Motor neuron (in vitro differentiated cells): Measurements from ENCODE around the gene VANGL2. TPM values are rescaled to one million over a fixed set of nuclear protein-coding genes. Genes with fewer than 3 reads are reported as not detected.
A peak's percentile ranks its signal among the peaks of the same experiment; 100 is the strongest.

Experiments
- ATAC-seq, 8 experiments: fragments of 200-7000 bp; cut with Tn5 transposase; replicated peaks in 6 of 8; 2 replicates each; pipeline ENCODE4 v1.8.0; 2021; ENCODE audit warnings: mild to moderate bottlenecking in 8 of 8, moderate library complexity in 8 of 8
- H3K27ac ChIP-seq, 2 donors: fragments of 250-450 bp; sonication (Bioruptor Pico); 2 replicates each; pipeline ENCODE4 v1.9.0; 2021; ENCODE audit warnings: antibody characterized with exemption in 2 of 2, mild to moderate bottlenecking in 2 of 2, moderate library complexity in 1 of 2
- H3K4me1 ChIP-seq, 2 donors: fragments of 250-450 bp; sonication (Bioruptor Pico); replicated peaks in 1 of 2; 2 replicates each; pipeline ENCODE4 v1.6.1; 2021; ENCODE audit warnings: antibody characterized with exemption in 2 of 2, mild to moderate bottlenecking in 2 of 2, moderate library complexity in 1 of 2
- H3K4me3 ChIP-seq, 5 donors: fragments of 250-450 bp; sonication (Bioruptor Pico); 2 replicates each; pipeline ENCODE4 v1.9.0; 2021; ENCODE audit warnings: antibody characterized with exemption in 5 of 5, mild to moderate bottlenecking in 5 of 5, moderate library complexity in 4 of 5
- WGBS, 10 experiments: fragments of 450-650 bp; shearing (Covaris generic); methylation state at CpG; one replicate each; pipeline ENCODE4 v1.0.0; 2022; 5-methylcytosine and 5-hydroxymethylcytosine counted together
- in situ Hi-C, 9 experiments: fragments of 400-800 bp; cut with MboI; loops; one replicate each; pipeline ENCODE4 v1.15.0; 2021; ENCODE audit warnings: low sequenced_read_pairs in 9 of 9, low pct_unique_long_range_greater_than_20kb in 2 of 9; ENCODE audit not compliant: unreplicated experiment in 9 of 9
- total RNA-seq, 8 experiments: library from RNA; unstranded; fragments of 300-600 nt; gene quantifications; 2 replicates each; pipeline versions ENCODE4 v1.2.3 to v1.2.4, GENCODE V29; 2022

VANGL2 gene
- 10 to 100 TPM in 5 of 8 experiments, 1 to 10 TPM in 2, under 1 TPM in 1; 0.46 to 98.3 (median 54.1) TPM for total RNA-seq

DNA sequence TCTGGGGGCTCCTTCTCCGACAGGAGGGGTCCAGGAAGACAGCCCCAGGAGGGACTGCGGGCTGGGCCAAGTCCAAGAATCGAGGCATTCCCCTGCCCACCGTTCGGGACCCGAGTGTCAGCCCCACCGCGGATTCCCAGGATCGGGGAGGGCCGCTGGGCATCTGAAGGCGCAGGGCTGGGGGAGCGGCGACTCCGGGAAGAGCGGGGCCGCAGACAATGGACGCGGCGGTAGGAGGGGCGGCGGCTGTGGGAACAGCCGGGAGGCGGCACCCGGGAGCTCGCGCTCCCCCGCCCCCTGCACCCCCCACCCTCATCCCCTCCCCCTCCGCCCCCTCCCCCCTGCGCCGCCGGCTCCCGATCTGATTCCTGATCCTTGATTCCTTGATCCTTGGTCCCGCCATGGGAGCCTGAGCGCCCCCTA, at the start of gene VANGL2:
Gene VANGL2 (plus strand): TSS at position 342 of the 423 bp plus-strand sequence. CDS start 15,274 bp downstream, outside the sequence.
- Histone ChIP-seq H3K27ac (peak within 1 kb of the TSS; percentile 91 to 98), H3K4me3 (peak within 1 kb of the TSS; percentile 83 to 97 (median 89)), H3K4me1 (peaks cover 31 to 40% of the 10 kb centered on the region in 2 donors)
- in situ Hi-C loops: loop anchor here in 1 of 9 experiments (25.0 kb wide), 1 partner anchor 762 kb away; the partner anchor contains the start of genes PPOX, UFC1 and USP21
- 0% methylated on average over 3 of the region's 34 CpGs; no CpG with 5 or more reads in 9 of the 10 experiments for WGBS, 10 experiments
- ATAC-seq: peak; percentile 67 to 77 (median 72)

DNA sequence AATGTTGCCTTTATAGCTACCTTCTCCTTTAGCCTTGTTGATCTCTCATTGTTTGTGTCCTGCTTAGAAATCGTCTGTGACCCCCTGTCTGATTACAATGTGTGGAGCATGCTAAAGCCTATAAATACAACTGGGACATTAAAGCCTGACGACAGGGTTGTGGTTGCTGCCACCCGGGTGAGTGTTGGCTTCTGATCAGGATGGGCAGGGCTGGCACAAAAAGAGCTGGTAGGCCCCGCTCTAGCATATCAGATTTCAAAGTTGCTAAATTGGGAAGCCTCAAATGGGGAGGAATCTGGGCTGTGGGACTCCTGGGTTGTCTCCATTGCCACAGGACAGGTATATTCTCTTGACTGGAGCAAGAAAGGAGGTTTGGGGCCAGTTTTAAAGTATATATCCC, 48.7 kb upstream of the VANGL2 start:
- in situ Hi-C loops: loop anchor here in 1 of 9 experiments (25.0 kb wide), 1 partner anchor 264 kb away; the partner anchor contains the start of genes IGSF8 and KCNJ9
- Histone ChIP-seq H3K4me1 (no peaks in the 10 kb centered on the region), H3K27ac (no peak overlapping the region), H3K4me3 (no peak overlapping the region)
- 33 to 94% (median 85%) methylated on average over 1 to 4 of the region's 4 CpGs; no CpG with 5 or more reads in 2 of the 10 experiments for WGBS, 10 experiments
- ATAC-seq: no peak

- Histone ChIP-seq H3K27ac (no peak overlapping the region), H3K4me1 (no peaks in the 10 kb centered on the region), H3K4me3 (no peak overlapping the region)
- in situ Hi-C loops: loop anchor here in 1 of 9 experiments (25.0 kb wide), 1 partner anchor 265 kb away; the partner anchor contains the start of genes IGSF8 and KCNJ9
- WGBS, 10 experiments: 75 to 100% (median 93%) methylated on average over 4 to 8 of the region's 8 CpGs; no CpG with 5 or more reads in 3 of the 10 experiments
- ATAC-seq: no peak
These were observed 47.8 kb upstream of the VANGL2 start for GRCh38 chr1:160352555-160352954.

- Histone ChIP-seq H3K4me1 (no peaks in the 10 kb centered on the region), H3K4me3 (no peak overlapping the region), H3K27ac (no peak overlapping the region)
- WGBS, 10 experiments: 83 to 100% (median 96%) methylated on average over 1 to 2 of the region's 2 CpGs; no CpG with 5 or more reads in 4 of the 10 experiments
- peak in 3 of 8 experiments; percentile 68 to 89 (median 82) for ATAC-seq
- in situ Hi-C loops: loop anchor here in 1 of 9 experiments (25.0 kb wide), 1 partner anchor 266 kb away; the partner anchor contains the start of genes IGSF8 and KCNJ9
These were observed 47.1 kb upstream of the VANGL2 start for GRCh38 chr1:160353223-160353622.

GRCh38 chr1:160354388-160354985, 45.9 kb upstream of the VANGL2 start:
- 82 to 100% (median 98%) methylated on average over 1 to 5 of the region's 5 CpGs; no CpG with 5 or more reads in 2 of the 10 experiments for WGBS, 10 experiments
- peak; percentile 35 to 77 (median 60) for ATAC-seq
- in situ Hi-C loops: loop anchor here in 1 of 9 experiments (25.0 kb wide), 1 partner anchor 267 kb away; the partner anchor contains the start of genes IGSF8 and KCNJ9

GRCh38 chr1:160357286-160358002, 42.9 kb upstream of the VANGL2 start:
- in situ Hi-C loops: loop anchor here in 1 of 9 experiments (25.0 kb wide), 1 partner anchor 270 kb away; the partner anchor contains the start of genes IGSF8 and KCNJ9
- no peak for ATAC-seq
- 50 to 94% (median 86%) methylated on average over 1 to 6 of the region's 7 CpGs; no CpG with 5 or more reads in 2 of the 10 experiments for WGBS, 10 experiments

More at GRCh38 chr1:160354388-160354985, 45.9 kb upstream of the VANGL2 start:
- Histone ChIP-seq H3K27ac (no peak overlapping the region), H3K4me1 (no peaks in the 10 kb centered on the region), H3K4me3 (no peak overlapping the region)

GRCh38 chr1:160358073-160358472, 42.3 kb upstream of the VANGL2 start:
- WGBS, 10 experiments: 57 to 100% (median 88%) methylated on average over 1 to 4 of the region's 4 CpGs; no CpG with 5 or more reads in 2 of the 10 experiments
- H3K4me3 ChIP-seq: no peak overlapping the region
- ATAC-seq: no peak
- in situ Hi-C loops: loop anchor here in 1 of 9 experiments (25.0 kb wide), 1 partner anchor 271 kb away; the partner anchor contains the start of genes IGSF8 and KCNJ9
- H3K4me1 ChIP-seq: peaks cover 23 to 24% of the 10 kb centered on the region in 2 donors
- H3K27ac ChIP-seq: no peak overlapping the region

More at GRCh38 chr1:160357286-160358002, 42.9 kb upstream of the VANGL2 start:
- H3K27ac ChIP-seq: no peak overlapping the region
- peaks cover 16 to 17% of the 10 kb centered on the region in 2 donors for H3K4me1 ChIP-seq
- no peak overlapping the region for H3K4me3 ChIP-seq

DNA sequence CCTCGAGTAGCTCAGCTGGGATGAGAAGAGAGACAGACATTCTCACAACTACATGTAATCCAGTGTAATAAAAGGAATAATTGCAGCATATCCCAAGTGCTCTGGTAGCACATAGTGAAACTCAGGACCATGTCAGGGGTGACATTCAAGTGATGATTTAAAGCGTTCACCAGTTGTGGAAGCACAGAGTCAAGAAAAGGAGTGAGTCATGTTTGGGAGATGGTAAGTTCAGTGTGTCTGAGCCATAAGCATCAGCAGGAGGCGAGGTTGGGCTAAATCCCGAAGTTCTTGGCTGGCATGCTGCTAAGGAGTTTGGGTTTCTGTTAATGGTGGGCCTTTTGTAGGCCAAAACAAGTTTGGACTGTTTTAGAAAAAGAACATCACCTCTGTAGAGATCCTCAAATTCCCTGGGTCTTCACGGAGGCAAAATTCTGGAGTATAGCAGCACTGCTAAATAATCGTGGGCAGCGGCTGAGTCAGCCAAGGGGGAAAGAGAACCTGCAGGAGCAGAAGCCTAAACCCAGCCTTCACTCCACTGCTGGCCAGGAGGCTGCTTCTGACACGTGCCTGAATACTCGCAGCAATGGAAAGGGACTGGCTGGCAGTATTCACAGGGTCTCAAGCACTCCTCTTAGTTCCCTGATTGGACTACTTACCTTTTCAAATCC, 40.7 kb upstream of the VANGL2 start:
- Histone ChIP-seq H3K4me3 (no peak overlapping the region), H3K27ac (peak overlapping the region in 1 of 2 donors; percentile 17), H3K4me1 (peaks cover 39 to 40% of the 10 kb centered on the region in 2 donors)
- 80 to 97% (median 90%) methylated on average over 1 to 9 of the region's 9 CpGs; no CpG with 5 or more reads in 2 of the 10 experiments for WGBS, 10 experiments
- ATAC-seq: peak in 3 of 8 experiments; percentile 24 to 47 (median 32)
- in situ Hi-C loops: loop anchor here in 1 of 9 experiments (25.0 kb wide), 1 partner anchor 272 kb away; the partner anchor contains the start of genes IGSF8 and KCNJ9

- H3K27ac ChIP-seq: peak overlapping the region; percentile 93 to 99
- H3K4me1 ChIP-seq: peaks cover 45 to 46% of the 10 kb centered on the region in 2 donors
- no peak for ATAC-seq
- in situ Hi-C loops: loop anchor here in 1 of 9 experiments (25.0 kb wide), 1 partner anchor 273 kb away; the partner anchor contains the start of genes IGSF8 and KCNJ9
- H3K4me3 ChIP-seq: no peak overlapping the region
- WGBS, 10 experiments: 80 to 100% (median 88%) methylated on average over 1 to 8 of the region's 8 CpGs; no CpG with 5 or more reads in 4 of the 10 experiments
These were observed 40.1 kb upstream of the VANGL2 start for GRCh38 chr1:160360227-160360695.

GRCh38 chr1:160361199-160361598, 39.2 kb upstream of the VANGL2 start:
- 43 to 100% (median 80%) methylated on average over 1 to 2 of the region's 2 CpGs; no CpG with 5 or more reads in 1 of the 10 experiments for WGBS, 10 experiments
- in situ Hi-C loops: loop anchor here in 1 of 9 experiments (25.0 kb wide), 1 partner anchor 274 kb away; the partner anchor contains the start of genes IGSF8 and KCNJ9
- ATAC-seq: no peak

DNA sequence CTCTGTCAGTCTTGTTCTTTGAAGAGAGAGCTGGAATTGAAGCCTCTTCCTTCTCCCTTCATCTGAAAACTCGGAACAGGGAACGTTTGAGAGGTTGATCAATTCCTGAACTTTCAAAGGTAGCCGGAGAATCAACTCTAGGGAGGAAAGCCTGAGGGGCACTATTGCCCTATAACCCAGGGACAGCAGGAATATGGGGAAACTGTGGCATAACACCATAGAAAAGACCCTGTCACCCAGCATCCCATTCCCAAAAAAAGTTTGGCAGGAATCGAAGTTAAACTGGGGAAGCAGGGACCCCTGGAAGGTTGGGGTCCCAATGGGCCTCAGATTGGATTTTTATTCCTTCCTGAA, 38.6 kb upstream of the VANGL2 start:
- Histone ChIP-seq H3K4me1 (peaks cover 59 to 60% of the 10 kb centered on the region in 2 donors), H3K27ac (peak overlapping the region; percentile 93 to 99), H3K4me3 (no peak overlapping the region)
- WGBS, 10 experiments: 40 to 100% (median 60%) methylated on average over 1 to 4 of the region's 4 CpGs; no CpG with 5 or more reads in 3 of the 10 experiments
- in situ Hi-C loops: loop anchor here in 1 of 9 experiments (25.0 kb wide), 1 partner anchor 274 kb away; the partner anchor contains the start of genes IGSF8 and KCNJ9
- ATAC-seq: no peak

More at GRCh38 chr1:160361199-160361598, 39.2 kb upstream of the VANGL2 start:
- peaks cover 54 to 55% of the 10 kb centered on the region in 2 donors for H3K4me1 ChIP-seq
- peak overlapping the region; percentile 93 to 99 for H3K27ac ChIP-seq
- H3K4me3 ChIP-seq: no peak overlapping the region
